ENCODE data around the gene SCAF4. TPM values are rescaled to one million over a fixed set of nuclear protein-coding genes. Genes with fewer than 3 reads are reported as not detected.
"Not testable (repeated sequence)": the region's sequence is repeated elsewhere in the genome, so short reads cannot be mapped to it uniquely, and the experiment has no call there.

The SCAF4 gene
- total RNA-seq, 5 donors from 2014 or later (not counting 1 experiment from before 2014, with no cell fraction given): 57.5 to 71.9 (median 62.4) TPM

GRCh38 chr21:31647650-31648049 is 84.3 kb downstream of the SCAF4 start:
- no peaks in the 10 kb centered on the region for H3K9me3 ChIP-seq
- Mint-ChIP-seq H3K27ac (no peak overlapping the region), H3K4me1 (no peaks in the 10 kb centered on the region), H3K4me3 (no peak overlapping the region), H3K36me3 (no peaks in the 10 kb centered on the region), H3K9me3 (peaks cover 0 to 6% (median 0%) of the 10 kb centered on the region in 3 donors), H3K27me3 (peaks cover 0 to 3% of the 10 kb centered on the region in 2 donors)
- ChIA-PET CTCF (interaction anchor here in 1 of 2 donors (0.7 kb wide), 1 partner anchor 505 kb away, joined by 4 read pairs; no protein-coding TSS in a partner anchor), POLR2A (no interaction called here)
- no peak overlapping the region for H3K4me3 ChIP-seq (ENCODE audit: control insufficient read depth in 1 of 2, extremely low read depth in 1 of 2, low read length in 1 of 2)
- H3K27me3 ChIP-seq (replicated peaks in 1 of 2; ENCODE audit: control insufficient read depth in 2 of 2, extremely low read depth in 1 of 2, insufficient read depth in 2 of 2, low read length in 1 of 2): peaks cover 0 to 6% of the 10 kb centered on the region in 2 experiments
- H3K27ac ChIP-seq (ENCODE audit: low read length): no peak overlapping the region
- no peaks in the 10 kb centered on the region for H3K4me1 ChIP-seq (ENCODE audit: control insufficient read depth in 1 of 2, extremely low read depth in 1 of 2, insufficient read depth in 2 of 2, low read length in 2 of 2)
- no CpG with 5 or more reads among the region's 3 CpGs for WGBS (ENCODE audit: insufficient coverage)
- DNase-seq: no peak
- ATAC-seq (replicated peaks in 1 of 4): no peak
- H3K36me3 ChIP-seq (ENCODE audit: control insufficient read depth in 2 of 2, extremely low read depth in 1 of 2, insufficient read depth in 1 of 2, low read length in 1 of 2): no peaks in the 10 kb centered on the region

GRCh38 chr21:31644643-31645042 is 87.3 kb downstream of the SCAF4 start:
- Histone ChIP-seq H3K4me3 (ENCODE audit: control insufficient read depth in 1 of 2, extremely low read depth in 1 of 2, low read length in 1 of 2) (no peak overlapping the region), H3K4me1 (ENCODE audit: control insufficient read depth in 1 of 2, extremely low read depth in 1 of 2, insufficient read depth in 2 of 2, low read length in 2 of 2) (no peaks in the 10 kb centered on the region), H3K9me3 (no peaks in the 10 kb centered on the region), H3K27ac (ENCODE audit: low read length) (no peak overlapping the region), H3K36me3 (ENCODE audit: control insufficient read depth in 2 of 2, extremely low read depth in 1 of 2, insufficient read depth in 1 of 2, low read length in 1 of 2) (no peaks in the 10 kb centered on the region), H3K27me3 (replicated peaks in 1 of 2; ENCODE audit: control insufficient read depth in 2 of 2, extremely low read depth in 1 of 2, insufficient read depth in 2 of 2, low read length in 1 of 2) (peaks cover 0 to 8% of the 10 kb centered on the region in 2 experiments)
- POLR2A ChIA-PET: no interaction called here
- H3K36me3 Mint-ChIP-seq: no peaks in the 10 kb centered on the region
- CTCF ChIA-PET: no interaction called here
- no peaks in the 10 kb centered on the region for H3K4me1 Mint-ChIP-seq
- DNase-seq: no peak
- H3K27ac Mint-ChIP-seq: no peak overlapping the region
- H3K9me3 Mint-ChIP-seq: no peaks in the 10 kb centered on the region
- 100% methylated on average over 1 of the region's 4 CpGs for WGBS (ENCODE audit: insufficient coverage)
- H3K27me3 Mint-ChIP-seq: peaks cover 3% of the 10 kb centered on the region in 2 donors
- no peak overlapping the region for H3K4me3 Mint-ChIP-seq
- no peak for ATAC-seq (replicated peaks in 1 of 4)

DNA sequence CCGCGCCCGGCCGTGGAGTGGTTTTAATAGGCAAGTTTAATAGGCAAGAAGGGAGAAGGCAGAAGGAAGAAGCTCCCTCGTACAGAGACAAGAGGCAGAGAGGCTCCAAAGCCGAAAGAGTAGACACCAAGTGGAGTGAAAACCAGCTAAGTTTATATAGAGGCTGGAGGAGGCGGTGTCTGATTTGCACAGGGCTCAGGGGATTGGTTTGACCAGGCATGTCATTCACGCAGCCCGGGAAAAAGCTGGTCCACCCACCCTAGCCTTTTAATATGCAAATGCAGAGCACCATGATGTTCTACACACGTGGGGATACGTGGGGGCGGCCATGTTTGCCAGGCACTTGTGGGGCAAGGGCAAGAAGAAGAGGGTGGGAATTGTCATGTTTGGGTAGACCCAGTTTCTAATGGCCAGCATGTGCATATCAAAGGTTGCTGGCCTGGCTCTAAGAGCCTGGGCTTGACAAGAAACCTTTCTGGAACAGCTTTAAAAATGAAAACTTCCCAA is 90.4 kb downstream of the SCAF4 start:
- DNase-seq (no peak), ATAC-seq (replicated peaks in 1 of 4) (no peak)
- Mint-ChIP-seq H3K36me3 (peaks cover 5% of the 10 kb centered on the region), H3K9me3 (peaks cover 2 to 6% (median 6%) of the 10 kb centered on the region in 3 donors), H3K4me3 (no peak overlapping the region), H3K4me1 (no peaks in the 10 kb centered on the region), H3K27me3 (peaks cover 3% of the 10 kb centered on the region in 2 donors), H3K27ac (no peak overlapping the region)
- no peak overlapping the region for H3K27ac ChIP-seq (ENCODE audit: low read length)
- H3K36me3 ChIP-seq (ENCODE audit: control insufficient read depth in 2 of 2, extremely low read depth in 1 of 2, insufficient read depth in 1 of 2, low read length in 1 of 2): no peaks in the 10 kb centered on the region
- peaks cover 0 to 8% of the 10 kb centered on the region in 2 experiments for H3K27me3 ChIP-seq (replicated peaks in 1 of 2; ENCODE audit: control insufficient read depth in 2 of 2, extremely low read depth in 1 of 2, insufficient read depth in 2 of 2, low read length in 1 of 2)
- CTCF ChIA-PET: no interaction called here
- POLR2A ChIA-PET: no interaction called here
- no peaks in the 10 kb centered on the region for H3K4me1 ChIP-seq (ENCODE audit: control insufficient read depth in 1 of 2, extremely low read depth in 1 of 2, insufficient read depth in 2 of 2, low read length in 2 of 2)
- H3K9me3 ChIP-seq: peaks cover under 1% of the 10 kb centered on the region
- no peak overlapping the region for H3K4me3 ChIP-seq (ENCODE audit: control insufficient read depth in 1 of 2, extremely low read depth in 1 of 2, low read length in 1 of 2)
- 99% methylated on average over 9 of the region's 12 CpGs for WGBS (ENCODE audit: insufficient coverage)

DNA sequence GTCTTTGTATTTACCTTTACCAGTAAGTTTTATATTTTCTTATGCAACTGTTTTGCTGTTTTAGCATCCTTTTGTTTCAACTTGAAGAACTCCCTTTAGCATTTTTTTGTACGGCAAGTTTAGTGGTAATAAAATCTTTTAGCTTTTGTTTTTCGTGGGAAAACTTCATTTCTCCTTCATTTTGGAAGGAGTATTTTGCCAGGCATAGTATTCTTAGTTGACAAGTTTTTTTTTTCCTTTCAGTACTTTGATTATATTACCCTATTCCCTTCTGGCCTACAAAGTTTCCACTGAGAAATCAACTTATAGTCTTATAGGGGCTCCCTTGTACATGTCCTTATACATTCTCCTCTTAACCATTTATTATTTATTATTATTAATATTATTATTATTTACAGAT is 95.0 kb downstream of the SCAF4 start:
- peaks cover 4 to 8% (median 6%) of the 10 kb centered on the region in 3 donors for H3K9me3 Mint-ChIP-seq
- no peaks in the 10 kb centered on the region for H3K4me1 ChIP-seq (ENCODE audit: control insufficient read depth in 1 of 2, extremely low read depth in 1 of 2, insufficient read depth in 2 of 2, low read length in 2 of 2)
- DNase-seq: no peak
- no peak overlapping the region for H3K4me3 ChIP-seq (ENCODE audit: control insufficient read depth in 1 of 2, extremely low read depth in 1 of 2, low read length in 1 of 2)
- ChIA-PET POLR2A (no interaction called here), CTCF (no interaction called here)
- H3K4me1 Mint-ChIP-seq: no peaks in the 10 kb centered on the region
- no CpG with 5 or more reads among the region's 2 CpGs for WGBS (ENCODE audit: insufficient coverage)
- peaks cover 0 to 5% of the 10 kb centered on the region in 2 experiments for H3K27me3 ChIP-seq (replicated peaks in 1 of 2; ENCODE audit: control insufficient read depth in 2 of 2, extremely low read depth in 1 of 2, insufficient read depth in 2 of 2, low read length in 1 of 2)
- H3K27ac ChIP-seq (ENCODE audit: low read length): no peak overlapping the region
- no peak overlapping the region for H3K27ac Mint-ChIP-seq
- H3K36me3 Mint-ChIP-seq: peaks cover 8% of the 10 kb centered on the region
- H3K9me3 ChIP-seq: peaks cover 3% of the 10 kb centered on the region
- H3K36me3 ChIP-seq (ENCODE audit: control insufficient read depth in 2 of 2, extremely low read depth in 1 of 2, insufficient read depth in 1 of 2, low read length in 1 of 2): no peaks in the 10 kb centered on the region
- no peak for ATAC-seq (replicated peaks in 1 of 4)
- H3K27me3 Mint-ChIP-seq: peaks cover 0 to 3% of the 10 kb centered on the region in 2 donors
- no peak overlapping the region for H3K4me3 Mint-ChIP-seq

- H3K36me3 Mint-ChIP-seq: peaks cover 8% of the 10 kb centered on the region
Measured at GRCh38 chr21:31634993-31635392, 96.9 kb downstream of the SCAF4 start.

GRCh38 chr21:31631881-31632280 is 100.0 kb downstream of the SCAF4 start:
- H3K4me3 Mint-ChIP-seq; H3K4me1 Mint-ChIP-seq; DNase-seq; H3K27ac ChIP-seq (ENCODE audit: low read length); H3K9me3 ChIP-seq; CTCF ChIA-PET; POLR2A ChIA-PET; ATAC-seq (replicated peaks in 1 of 4); H3K4me3 ChIP-seq (ENCODE audit: control insufficient read depth in 1 of 2, extremely low read depth in 1 of 2, low read length in 1 of 2); H3K27me3 ChIP-seq (replicated peaks in 1 of 2; ENCODE audit: control insufficient read depth in 2 of 2, extremely low read depth in 1 of 2, insufficient read depth in 2 of 2, low read length in 1 of 2); H3K36me3 Mint-ChIP-seq; H3K27me3 Mint-ChIP-seq; H3K9me3 Mint-ChIP-seq; H3K27ac Mint-ChIP-seq; H3K36me3 ChIP-seq (ENCODE audit: control insufficient read depth in 2 of 2, extremely low read depth in 1 of 2, insufficient read depth in 1 of 2, low read length in 1 of 2); H3K4me1 ChIP-seq (ENCODE audit: control insufficient read depth in 1 of 2, extremely low read depth in 1 of 2, insufficient read depth in 2 of 2, low read length in 2 of 2): not testable (repeated sequence)
- WGBS (ENCODE audit: insufficient coverage): no CpG with 5 or more reads among the region's 6 CpGs

More at GRCh38 chr21:31634993-31635392, 96.9 kb downstream of the SCAF4 start:
- H3K4me3 Mint-ChIP-seq: no peak overlapping the region
- H3K27ac ChIP-seq (ENCODE audit: low read length): no peak overlapping the region
- H3K27me3 Mint-ChIP-seq: no peaks in the 10 kb centered on the region
- H3K9me3 Mint-ChIP-seq: peaks cover 4 to 8% (median 6%) of the 10 kb centered on the region in 3 donors
- peaks cover 3% of the 10 kb centered on the region for H3K9me3 ChIP-seq
- H3K4me1 ChIP-seq (ENCODE audit: control insufficient read depth in 1 of 2, extremely low read depth in 1 of 2, insufficient read depth in 2 of 2, low read length in 2 of 2): no peaks in the 10 kb centered on the region
- no peaks in the 10 kb centered on the region for H3K36me3 ChIP-seq (ENCODE audit: control insufficient read depth in 2 of 2, extremely low read depth in 1 of 2, insufficient read depth in 1 of 2, low read length in 1 of 2)
- ChIA-PET CTCF (no interaction called here), POLR2A (no interaction called here)
- WGBS (ENCODE audit: insufficient coverage): no CpG with 5 or more reads among the region's 3 CpGs
- ATAC-seq (replicated peaks in 1 of 4): no peak
- DNase-seq: no peak
- H3K27me3 ChIP-seq (replicated peaks in 1 of 2; ENCODE audit: control insufficient read depth in 2 of 2, extremely low read depth in 1 of 2, insufficient read depth in 2 of 2, low read length in 1 of 2): peaks cover 0 to 2% of the 10 kb centered on the region in 2 experiments
- H3K4me1 Mint-ChIP-seq: no peaks in the 10 kb centered on the region
- no peak overlapping the region for H3K4me3 ChIP-seq (ENCODE audit: control insufficient read depth in 1 of 2, extremely low read depth in 1 of 2, low read length in 1 of 2)
- no peak overlapping the region for H3K27ac Mint-ChIP-seq
